Measurements from ENCODE around the gene GALNTL6.

The GALNTL6 gene

GRCh38 chr4:172979332-172979731, 1166.1 kb downstream of the GALNTL6 start:
- Histone ChIP-seq H3K4me2 (ENCODE audit: low read depth, low read length, poor library complexity, severe bottlenecking) (no peak overlapping the region), H3K9me2 (replicated peaks; ENCODE audit: low read depth, low read length) (no peaks in the 10 kb centered on the region), H3K4me1 (ENCODE audit: insufficient read depth, low read length, poor library complexity, severe bottlenecking) (no peaks in the 10 kb centered on the region), H3K27me3 (ENCODE audit: insufficient read depth, low read length, poor library complexity, severe bottlenecking) (no peaks in the 10 kb centered on the region), H3K9ac (ENCODE audit: low read depth, low read length, poor library complexity, severe bottlenecking) (no peak overlapping the region), H3F3A (ENCODE audit: low read depth) (no peaks in the 10 kb centered on the region), H3K4me3 (ENCODE audit: low read length, poor library complexity, severe bottlenecking) (no peak overlapping the region), H2AFZ (ENCODE audit: low read length) (no peak overlapping the region), H4K20me1 (ENCODE audit: insufficient read depth, low read length, poor library complexity, severe bottlenecking) (no peaks in the 10 kb centered on the region), H3K36me3 (ENCODE audit: insufficient read depth, low read length) (no peaks in the 10 kb centered on the region), H3K9me3 (ENCODE audit: insufficient read depth, low read depth, low read length) (no peaks in the 10 kb centered on the region), H3K79me2 (ENCODE audit: insufficient read depth, low read length) (no peaks in the 10 kb centered on the region)
- TF ChIP-seq EZH2phosphoT487 (IDR thresholded peaks at IDR 0.05; ENCODE audit: borderline replicate concordance), result no peak
- TF ChIP-seq CTCF (conservative IDR thresholded peaks at IDR 0.05; ENCODE audit: low read length), result no peak

- H3K27me3 ChIP-seq (ENCODE audit: insufficient read depth, low read length, poor library complexity, severe bottlenecking), result no peaks in the 10 kb centered on the region
Observed at GRCh38 chr4:172980219-172980618, 1167.0 kb downstream of the GALNTL6 start.

GRCh38 chr4:172982151-172982590, 1169.0 kb downstream of the GALNTL6 start:
- Histone ChIP-seq H3F3A (ENCODE audit: low read depth) (no peaks in the 10 kb centered on the region), H4K20me1 (ENCODE audit: insufficient read depth, low read length, poor library complexity, severe bottlenecking) (no peaks in the 10 kb centered on the region), H3K4me2 (ENCODE audit: low read depth, low read length, poor library complexity, severe bottlenecking) (no peak overlapping the region), H3K4me3 (ENCODE audit: low read length, poor library complexity, severe bottlenecking) (no peak overlapping the region), H3K9me3 (ENCODE audit: insufficient read depth, low read depth, low read length) (no peaks in the 10 kb centered on the region), H3K9ac (ENCODE audit: low read depth, low read length, poor library complexity, severe bottlenecking) (no peak overlapping the region), H3K27me3 (ENCODE audit: insufficient read depth, low read length, poor library complexity, severe bottlenecking) (no peaks in the 10 kb centered on the region), H3K9me2 (replicated peaks; ENCODE audit: low read depth, low read length) (no peaks in the 10 kb centered on the region), H3K79me2 (ENCODE audit: insufficient read depth, low read length) (no peaks in the 10 kb centered on the region), H2AFZ (ENCODE audit: low read length) (no peak overlapping the region), H3K4me1 (ENCODE audit: insufficient read depth, low read length, poor library complexity, severe bottlenecking) (no peaks in the 10 kb centered on the region), H3K36me3 (ENCODE audit: insufficient read depth, low read length) (no peaks in the 10 kb centered on the region)
- TF ChIP-seq CTCF (conservative IDR thresholded peaks at IDR 0.05; ENCODE audit: low read length), result no peak
- no peak for TF ChIP-seq EZH2phosphoT487 (IDR thresholded peaks at IDR 0.05; ENCODE audit: borderline replicate concordance)

More at GRCh38 chr4:172980219-172980618, 1167.0 kb downstream of the GALNTL6 start:
- no peak overlapping the region for H3K4me3 ChIP-seq (ENCODE audit: low read length, poor library complexity, severe bottlenecking)
- H4K20me1 ChIP-seq (ENCODE audit: insufficient read depth, low read length, poor library complexity, severe bottlenecking), result no peaks in the 10 kb centered on the region
- no peak overlapping the region for H2AFZ ChIP-seq (ENCODE audit: low read length)
- no peak overlapping the region for H3K4me2 ChIP-seq (ENCODE audit: low read depth, low read length, poor library complexity, severe bottlenecking)
- no peak overlapping the region for H3K9ac ChIP-seq (ENCODE audit: low read depth, low read length, poor library complexity, severe bottlenecking)
- H3K4me1 ChIP-seq (ENCODE audit: insufficient read depth, low read length, poor library complexity, severe bottlenecking), result no peaks in the 10 kb centered on the region
- H3K79me2 ChIP-seq (ENCODE audit: insufficient read depth, low read length), result no peaks in the 10 kb centered on the region
- H3K9me3 ChIP-seq (ENCODE audit: insufficient read depth, low read depth, low read length), result no peaks in the 10 kb centered on the region
- H3K36me3 ChIP-seq (ENCODE audit: insufficient read depth, low read length), result no peaks in the 10 kb centered on the region
- TF ChIP-seq EZH2phosphoT487 (IDR thresholded peaks at IDR 0.05; ENCODE audit: borderline replicate concordance) (no peak), CTCF (conservative IDR thresholded peaks at IDR 0.05; ENCODE audit: low read length) (no peak)
- no peaks in the 10 kb centered on the region for H3K9me2 ChIP-seq (replicated peaks; ENCODE audit: low read depth, low read length)
- H3F3A ChIP-seq (ENCODE audit: low read depth), result no peaks in the 10 kb centered on the region
